H9 (cell line): ENCODE results near the gene PIAS4. TPM values are rescaled to one million over a fixed set of nuclear protein-coding genes. Genes with fewer than 3 reads are reported as not detected.

Experiments used
- DNase-seq: peaks from one replicate; pipeline ENCODE4 v3.0.0-alpha.2; 2017
- H2AFZ ChIP-seq: one replicate; pipeline ENCODE4 v1.6.1; 2013; ENCODE audit warnings: mild to moderate bottlenecking, low read length, control low read depth, moderate library complexity
- H2AK5ac ChIP-seq: 2 replicates; pipeline ENCODE4 v1.6.1; 2013; ENCODE audit warnings: low read length, control low read depth, mixed read lengths; ENCODE audit not compliant: insufficient read length
- H2BK120ac ChIP-seq: one replicate; pipeline ENCODE4 v1.6.1; 2013; ENCODE audit warnings: low read depth, mild to moderate bottlenecking, low read length, control low read depth, inconsistent platforms; ENCODE audit not compliant: poor library complexity, severe bottlenecking
- H2BK12ac ChIP-seq: 2 replicates; pipeline ENCODE4 v1.6.1; 2013; ENCODE audit warnings: low read length, control low read depth, mixed read lengths, low read depth; ENCODE audit not compliant: insufficient read length
- H2BK15ac ChIP-seq: 2 replicates; pipeline ENCODE4 v1.6.1; 2013; ENCODE audit warnings: low read depth, low read length, control low read depth
- H2BK20ac ChIP-seq: one replicate; pipeline ENCODE4 v1.6.1; 2013; ENCODE audit warnings: low read depth, mild to moderate bottlenecking, low read length, control low read depth, inconsistent platforms; ENCODE audit not compliant: poor library complexity, severe bottlenecking
- H2BK5ac ChIP-seq: 2 replicates; pipeline ENCODE4 v1.6.1; 2013; ENCODE audit warnings: low read length, control low read depth, mixed read lengths; ENCODE audit not compliant: insufficient read length
- H3K14ac ChIP-seq: 2 replicates; pipeline ENCODE4 v1.6.1; 2013; ENCODE audit warnings: low read length, control low read depth; ENCODE audit not compliant: insufficient read depth
- H3K18ac ChIP-seq: 2 replicates; pipeline ENCODE4 v1.6.1; 2013; ENCODE audit warnings: low read depth, mild to moderate bottlenecking, mixed read lengths, low read length, control low read depth; ENCODE audit not compliant: insufficient read length
- H3K23ac ChIP-seq: 2 replicates; pipeline ENCODE4 v1.6.1; 2013; ENCODE audit warnings: low read length, control low read depth, mixed read lengths, low read depth; ENCODE audit not compliant: insufficient read length
- H3K23me2 ChIP-seq: 2 replicates; pipeline ENCODE4 v1.6.1; 2013; ENCODE audit warnings: low read depth, mild to moderate bottlenecking, mixed read lengths, low read length, control low read depth; ENCODE audit not compliant: insufficient read length, poor library complexity, severe bottlenecking
- H3K27ac ChIP-seq: 2 replicates; pipeline ENCODE4 v1.5.1; 2013; ENCODE audit warnings: low read length, control low read depth, mixed read lengths, low read depth; ENCODE audit not compliant: insufficient read length
- H3K27me3 ChIP-seq: 2 replicates; pipeline ENCODE4 v1.6.1; 2013; ENCODE audit warnings: low read length, control low read depth, inconsistent platforms; ENCODE audit not compliant: insufficient read depth
- H3K4ac ChIP-seq: 2 replicates; pipeline ENCODE4 v1.6.1; 2013; ENCODE audit warnings: low read depth, mild to moderate bottlenecking, control low read depth, inconsistent platforms, low read length, moderate library complexity
- H3K4me1 ChIP-seq: 2 replicates; pipeline ENCODE4 v1.6.1; 2013; ENCODE audit warnings: low read length, control low read depth, inconsistent platforms; ENCODE audit not compliant: insufficient read depth
- H3K4me2 ChIP-seq: 2 replicates; pipeline ENCODE4 v1.6.1; 2013; ENCODE audit warnings: low read length, control low read depth, mixed read lengths; ENCODE audit not compliant: insufficient read length, insufficient read depth
- H3K56ac ChIP-seq: 2 replicates; pipeline ENCODE4 v1.6.1; 2013; ENCODE audit warnings: low read depth, mild to moderate bottlenecking, mixed read lengths, low read length, control low read depth; ENCODE audit not compliant: insufficient read length
- H3K79me1 ChIP-seq: 2 replicates; pipeline ENCODE4 v1.6.1; 2013; ENCODE audit warnings: low read depth, mild to moderate bottlenecking, moderate library complexity, low read length, control low read depth, inconsistent platforms; ENCODE audit not compliant: insufficient read depth, poor library complexity, severe bottlenecking
- H3K79me2 ChIP-seq: 2 replicates; pipeline ENCODE4 v1.6.1; 2013; ENCODE audit warnings: low read length, control low read depth, inconsistent platforms; ENCODE audit not compliant: insufficient read depth
- H3K9ac ChIP-seq: 2 replicates; pipeline ENCODE4 v1.6.1; 2013; ENCODE audit warnings: low read length, control low read depth, mixed read lengths; ENCODE audit not compliant: insufficient read length; ENCODE audit errors: extremely low read depth
- H3K9me3 ChIP-seq: one replicate; pipeline ENCODE4 v1.6.1; 2013; ENCODE audit warnings: low read depth, low read length, inconsistent platforms; ENCODE audit not compliant: control insufficient read depth
- H3T11ph ChIP-seq: one replicate; pipeline ENCODE4 v1.6.1; 2013; ENCODE audit warnings: mild to moderate bottlenecking, low read length, control low read depth, inconsistent platforms
- H4K20me1 ChIP-seq: one replicate; pipeline ENCODE4 v1.6.1; 2013; ENCODE audit not compliant: control insufficient read depth, insufficient read length, insufficient read depth
- H4K5ac ChIP-seq: 2 replicates; pipeline ENCODE4 v1.6.1; 2013; ENCODE audit warnings: low read depth, mild to moderate bottlenecking, mixed read lengths, low read length, control low read depth; ENCODE audit not compliant: insufficient read length
- H4K8ac ChIP-seq: replicated peaks from 2 replicates; pipeline ENCODE4 v1.6.1; 2013; ENCODE audit warnings: low read length, control low read depth, mixed read lengths, low read depth; ENCODE audit not compliant: insufficient read length
- H4K91ac ChIP-seq: 2 replicates; pipeline ENCODE4 v1.6.1; 2013; ENCODE audit warnings: low read depth, mild to moderate bottlenecking, moderate library complexity, mixed read lengths, low read length, control low read depth; ENCODE audit not compliant: insufficient read length
- H3K27ac Mint-ChIP-seq, 3 experiments: 2 replicates in 2 of 3; 3 replicates in 1 of 3; pipeline ENCODE4 v1.8.0; 2020 to 2021; ENCODE audit warnings: mixed read lengths in 3 of 3, mild to moderate bottlenecking in 1 of 3, moderate library complexity in 1 of 3
- H3K27me3 Mint-ChIP-seq: 2 replicates; pipeline ENCODE4 v1.8.0; 2021; ENCODE audit warnings: low read depth, mild to moderate bottlenecking, moderate library complexity, mixed read lengths
- H3K36me3 Mint-ChIP-seq, 3 experiments: 2 replicates in 2 of 3; 3 replicates in 1 of 3; pipeline ENCODE4 v1.8.0; 2020 to 2021; ENCODE audit warnings: low read depth in 3 of 3, mixed read lengths in 3 of 3; ENCODE audit not compliant: insufficient read depth in 1 of 3
- H3K4me1 Mint-ChIP-seq, 2 experiments: 2 replicates each; pipeline ENCODE4 v1.8.0; 2020; ENCODE audit warnings: mixed read lengths in 2 of 2
- H3K4me3 Mint-ChIP-seq, 2 experiments: 2 replicates in 1 of 2; 3 replicates in 1 of 2; pipeline ENCODE4 v1.8.0; 2020 to 2021; ENCODE audit warnings: mild to moderate bottlenecking in 2 of 2, mixed read lengths in 2 of 2, moderate library complexity in 1 of 2
- H3K9me3 Mint-ChIP-seq, 2 experiments: 2 replicates in 1 of 2; 3 replicates in 1 of 2; pipeline ENCODE4 v1.8.0; 2020; ENCODE audit warnings: mild to moderate bottlenecking in 2 of 2, mixed read lengths in 2 of 2, moderate library complexity in 1 of 2
- WGBS: extraction: QIAGEN DNeasy Blood & Tissue Kit; methylation state at CpG from one replicate; pipeline ENCODE4 v1.1.7; 2013; ENCODE audit warnings: missing lambda C conversion rate, low lambda C conversion rate, mixed read lengths; ENCODE audit not compliant: insufficient read length; ENCODE audit errors: extremely low coverage; 5-methylcytosine and 5-hydroxymethylcytosine counted together
- total RNA-seq: library from RNA; stranded (reverse); gene quantifications from 2 replicates; pipeline ENCODE4 v1.2.1, GENCODE V29; 2021
- TF ChIP-seq, protein P1 (sequence below): fragments of 200-600 bp; sonication (generic); conservative IDR thresholded peaks from 3 replicates; pipeline ENCODE4 v1.8.0; 2021; ENCODE audit warnings: antibody characterized with exemption, mild to moderate bottlenecking

The PIAS4 gene
- total RNA-seq, 1 experiment from 2014 or later = 52.0 TPM

DNA sequence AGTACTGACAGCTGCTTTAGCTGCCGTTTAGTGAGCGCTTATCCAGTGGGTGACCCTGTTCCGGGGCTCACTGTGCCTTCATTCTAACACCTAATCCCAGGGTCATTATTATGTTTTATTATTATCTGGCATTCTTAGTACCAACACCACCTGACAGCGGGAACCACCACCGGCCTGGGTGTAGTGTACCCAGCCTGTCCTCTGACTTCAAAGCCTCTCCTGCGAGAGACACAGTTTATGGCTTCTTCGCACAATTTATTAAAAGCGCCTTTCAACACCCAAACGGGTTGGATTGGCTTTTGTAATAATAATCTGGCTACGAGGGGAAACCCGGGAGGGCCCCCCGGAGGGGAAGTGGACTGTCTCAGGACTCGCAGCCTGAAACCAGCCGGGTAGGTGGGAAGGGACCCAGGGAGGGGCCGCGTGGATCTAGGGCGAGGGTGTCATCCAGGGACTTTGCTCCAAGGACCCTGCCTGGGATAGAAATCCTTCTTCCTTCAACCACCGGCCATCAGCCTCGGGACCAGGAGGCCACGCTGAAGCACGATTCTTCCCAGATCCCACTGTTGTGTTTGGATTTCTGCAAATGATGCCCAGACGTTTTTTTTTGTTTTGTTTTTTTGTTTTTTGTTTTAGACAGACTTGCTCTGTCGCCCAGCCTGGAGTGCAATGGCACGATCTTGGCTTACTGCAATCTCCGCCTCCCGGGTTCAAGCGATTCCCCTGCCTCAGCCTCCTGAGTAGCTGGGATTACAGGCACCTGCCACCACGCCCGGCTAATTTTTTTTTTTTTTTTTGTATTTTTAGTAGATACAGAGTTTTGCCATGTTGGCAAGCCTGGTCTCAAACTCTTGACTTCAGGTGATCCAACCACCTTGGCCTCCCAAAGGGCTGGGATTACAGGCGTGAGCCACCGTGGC, 60.8 kb downstream of the PIAS4 start:
- TF ChIP-seq, protein P1, sequence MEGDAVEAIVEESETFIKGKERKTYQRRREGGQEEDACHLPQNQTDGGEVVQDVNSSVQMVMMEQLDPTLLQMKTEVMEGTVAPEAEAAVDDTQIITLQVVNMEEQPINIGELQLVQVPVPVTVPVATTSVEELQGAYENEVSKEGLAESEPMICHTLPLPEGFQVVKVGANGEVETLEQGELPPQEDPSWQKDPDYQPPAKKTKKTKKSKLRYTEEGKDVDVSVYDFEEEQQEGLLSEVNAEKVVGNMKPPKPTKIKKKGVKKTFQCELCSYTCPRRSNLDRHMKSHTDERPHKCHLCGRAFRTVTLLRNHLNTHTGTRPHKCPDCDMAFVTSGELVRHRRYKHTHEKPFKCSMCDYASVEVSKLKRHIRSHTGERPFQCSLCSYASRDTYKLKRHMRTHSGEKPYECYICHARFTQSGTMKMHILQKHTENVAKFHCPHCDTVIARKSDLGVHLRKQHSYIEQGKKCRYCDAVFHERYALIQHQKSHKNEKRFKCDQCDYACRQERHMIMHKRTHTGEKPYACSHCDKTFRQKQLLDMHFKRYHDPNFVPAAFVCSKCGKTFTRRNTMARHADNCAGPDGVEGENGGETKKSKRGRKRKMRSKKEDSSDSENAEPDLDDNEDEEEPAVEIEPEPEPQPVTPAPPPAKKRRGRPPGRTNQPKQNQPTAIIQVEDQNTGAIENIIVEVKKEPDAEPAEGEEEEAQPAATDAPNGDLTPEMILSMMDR = no peak
- no peak overlapping the region for H2AFZ ChIP-seq
- no peak overlapping the region for H3K27ac ChIP-seq
- H2BK20ac ChIP-seq = no peak overlapping the region
- no peak overlapping the region for H3K23ac ChIP-seq
- H3K9ac ChIP-seq = no peak overlapping the region
- peaks cover 5% of the 10 kb centered on the region; the same call in 1 of the 2 replicates for H3K79me2 ChIP-seq
- Mint-ChIP-seq H3K36me3 (peaks cover 0 to 4% (median 0%) of the 10 kb centered on the region in 3 experiments; a peak in 2 of 7 replicates), H3K27me3 (peaks cover 29% of the 10 kb centered on the region), H3K4me3 (peak overlapping the region; percentile 44 to 77), H3K4me1 (peaks cover 8 to 14% of the 10 kb centered on the region in 2 experiments), H3K9me3 (no peaks in the 10 kb centered on the region; a peak in 2 of 5 replicates), H3K27ac (no peak overlapping the region)
- no peak overlapping the region for H3T11ph ChIP-seq
- no peak overlapping the region for H3K18ac ChIP-seq
- H3K14ac ChIP-seq = no peak overlapping the region
- H2BK5ac ChIP-seq = no peak overlapping the region
- H3K9me3 ChIP-seq = no peaks in the 10 kb centered on the region
- H2AK5ac ChIP-seq = no peak overlapping the region
- H4K5ac ChIP-seq = no peak overlapping the region
- H2BK120ac ChIP-seq = no peak overlapping the region
- H3K4ac ChIP-seq = no peak overlapping the region
- no peak overlapping the region for H4K8ac ChIP-seq
- no peak overlapping the region for H2BK15ac ChIP-seq
- H3K4me2 ChIP-seq = peak overlapping the region; percentile 17
- no peak for DNase-seq
- peaks cover 10% of the 10 kb centered on the region; the same call in 1 of the 2 replicates for H3K27me3 ChIP-seq
- no CpG with 5 or more reads among the region's 31 CpGs for WGBS
- peaks cover 1% of the 10 kb centered on the region for H3K79me1 ChIP-seq
- H3K4me1 ChIP-seq = no peaks in the 10 kb centered on the region
- H3K23me2 ChIP-seq = peaks cover 15% of the 10 kb centered on the region
- H3K56ac ChIP-seq = no peak overlapping the region
- no peak overlapping the region for H4K91ac ChIP-seq
- H2BK12ac ChIP-seq = no peak overlapping the region
- peaks cover 3% of the 10 kb centered on the region for H4K20me1 ChIP-seq
